ENCODE data around the gene NPLOC4. TPM values are rescaled to one million over a fixed set of nuclear protein-coding genes. Genes with fewer than 3 reads are reported as not detected.

Gene NPLOC4
- total and polyA plus RNA-seq, 12 donors: 41.7 to 140 (median 80.3) TPM

DNA sequence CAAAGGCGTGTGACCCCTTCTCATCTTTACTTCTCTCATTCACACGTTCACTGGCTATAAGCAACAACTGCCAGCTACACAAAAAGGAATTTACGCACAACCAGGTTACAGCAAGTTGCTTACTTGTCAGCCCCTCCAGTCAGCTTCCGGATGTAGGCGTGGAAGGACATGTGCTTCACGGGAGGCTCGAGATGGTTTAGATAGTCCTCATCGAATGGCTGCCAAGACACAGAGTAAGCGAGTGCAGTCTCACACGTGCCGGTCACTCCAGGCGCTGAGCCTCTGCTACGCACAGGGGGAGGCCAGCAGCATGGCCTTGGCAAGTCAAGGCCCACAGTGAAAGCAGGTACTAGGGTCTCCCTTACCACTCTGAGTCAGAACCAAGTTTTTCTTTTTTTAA, 28.3 kb downstream of the NPLOC4 start:
- WGBS, 4 donors: 87 to 92% (median 90%) methylated on average over 13 of the region's 13 CpGs
- Histone ChIP-seq H3K9me3 (replicated peaks in 1 of 3) (no peaks in the 10 kb centered on the region), H3K4me1 (replicated peaks in 1 of 2) (peaks cover 3 to 17% of the 10 kb centered on the region in 2 donors), H3K4me3 (no peak overlapping the region), H3K27ac (peak overlapping the region in 1 of 5 donors; percentile 17), H3K36me3 (replicated peaks in 1 of 2) (peaks cover 0 to 83% of the 10 kb centered on the region in 2 donors), H3K27me3 (no peaks in the 10 kb centered on the region)
- TF ChIP-seq, protein P1, sequence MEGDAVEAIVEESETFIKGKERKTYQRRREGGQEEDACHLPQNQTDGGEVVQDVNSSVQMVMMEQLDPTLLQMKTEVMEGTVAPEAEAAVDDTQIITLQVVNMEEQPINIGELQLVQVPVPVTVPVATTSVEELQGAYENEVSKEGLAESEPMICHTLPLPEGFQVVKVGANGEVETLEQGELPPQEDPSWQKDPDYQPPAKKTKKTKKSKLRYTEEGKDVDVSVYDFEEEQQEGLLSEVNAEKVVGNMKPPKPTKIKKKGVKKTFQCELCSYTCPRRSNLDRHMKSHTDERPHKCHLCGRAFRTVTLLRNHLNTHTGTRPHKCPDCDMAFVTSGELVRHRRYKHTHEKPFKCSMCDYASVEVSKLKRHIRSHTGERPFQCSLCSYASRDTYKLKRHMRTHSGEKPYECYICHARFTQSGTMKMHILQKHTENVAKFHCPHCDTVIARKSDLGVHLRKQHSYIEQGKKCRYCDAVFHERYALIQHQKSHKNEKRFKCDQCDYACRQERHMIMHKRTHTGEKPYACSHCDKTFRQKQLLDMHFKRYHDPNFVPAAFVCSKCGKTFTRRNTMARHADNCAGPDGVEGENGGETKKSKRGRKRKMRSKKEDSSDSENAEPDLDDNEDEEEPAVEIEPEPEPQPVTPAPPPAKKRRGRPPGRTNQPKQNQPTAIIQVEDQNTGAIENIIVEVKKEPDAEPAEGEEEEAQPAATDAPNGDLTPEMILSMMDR (IDR thresholded peaks at IDR 0.05): no peak
- no peak for TF ChIP-seq POLR2A (IDR thresholded peaks at IDR 0.05)
- intact Hi-C loops (cut with DNase I): loop anchor here (10.0 kb wide), 1 partner anchor 94 kb away; the partner anchor contains the start of gene ACTG1 (in 2 of the 2)
- no peak for DNase-seq

DNA sequence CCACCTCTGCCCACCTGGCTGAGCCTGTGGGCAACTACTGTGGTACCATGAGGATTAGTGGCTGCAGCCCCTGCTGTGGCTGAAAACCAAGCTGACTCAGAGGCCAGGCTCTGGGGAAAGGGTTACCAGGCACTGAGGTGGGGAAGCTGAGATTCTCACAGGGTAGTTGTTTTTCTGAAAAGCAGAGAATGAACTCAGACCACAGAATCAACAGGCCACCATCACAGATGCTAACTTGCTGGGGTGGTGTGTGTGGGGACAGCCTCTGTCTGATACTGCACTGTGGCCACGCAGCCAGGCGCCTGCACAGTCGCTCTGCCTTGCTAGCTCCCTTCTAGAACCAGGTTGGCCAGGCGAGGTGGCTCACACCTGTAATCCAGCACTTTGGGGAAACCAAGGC, 28.8 kb downstream of the NPLOC4 start:
- no peak overlapping the region for H3K4me3 ChIP-seq
- H3K4me1 ChIP-seq (replicated peaks in 1 of 2): peaks cover 3 to 16% of the 10 kb centered on the region in 2 donors
- H3K9me3 ChIP-seq (replicated peaks in 1 of 3): no peaks in the 10 kb centered on the region
- peaks cover 0 to 83% of the 10 kb centered on the region in 2 donors for H3K36me3 ChIP-seq (replicated peaks in 1 of 2)
- intact Hi-C loops (cut with DNase I): loop anchor here (10.0 kb wide), 1 partner anchor 93 kb away; the partner anchor contains the start of gene ACTG1 (in 2 of the 2)
- H3K27ac ChIP-seq: no peak overlapping the region
- TF ChIP-seq POLR2A (IDR thresholded peaks at IDR 0.05): no peak
- TF ChIP-seq, protein P1 (IDR thresholded peaks at IDR 0.05): no peak
- WGBS, 4 donors: 92 to 100% (median 96%) methylated on average over 4 of the region's 4 CpGs
- no peak for DNase-seq
- no peaks in the 10 kb centered on the region for H3K27me3 ChIP-seq

DNA sequence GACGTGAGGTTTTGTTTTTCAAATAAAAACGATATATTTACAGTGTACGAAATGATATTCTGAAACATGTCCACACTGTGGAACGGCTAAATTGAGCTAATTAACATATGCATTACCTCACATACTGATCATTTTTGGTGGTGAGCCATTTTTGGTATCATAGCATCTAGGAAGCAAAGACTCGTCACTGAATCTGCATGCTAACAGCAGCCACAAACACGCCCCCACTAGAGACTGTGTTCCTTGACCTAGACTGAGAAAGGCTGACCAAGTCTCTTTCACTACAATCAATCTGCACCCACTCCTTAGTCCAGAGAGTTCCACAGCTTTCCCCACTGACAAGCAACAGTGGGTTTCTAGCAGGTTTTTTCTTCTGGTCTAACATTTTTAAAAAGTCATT, 29.5 kb downstream of the NPLOC4 start:
- TF ChIP-seq POLR2A (IDR thresholded peaks at IDR 0.05): no peak
- TF ChIP-seq, protein P1 (IDR thresholded peaks at IDR 0.05): no peak
- Histone ChIP-seq H3K27me3 (no peaks in the 10 kb centered on the region), H3K4me3 (no peak overlapping the region), H3K4me1 (replicated peaks in 1 of 2) (peaks cover 3 to 16% of the 10 kb centered on the region in 2 donors), H3K9me3 (replicated peaks in 1 of 3) (no peaks in the 10 kb centered on the region), H3K36me3 (replicated peaks in 1 of 2) (peaks cover 0 to 79% of the 10 kb centered on the region in 2 donors), H3K27ac (no peak overlapping the region)
- WGBS, 4 donors: 83 to 85% (median 83%) methylated on average over 6 of the region's 6 CpGs
- DNase-seq: no peak
- intact Hi-C loops (cut with DNase I): loop anchor here (10.0 kb wide), 1 partner anchor 93 kb away; the partner anchor contains the start of gene ACTG1 (in 2 of the 2)

DNA sequence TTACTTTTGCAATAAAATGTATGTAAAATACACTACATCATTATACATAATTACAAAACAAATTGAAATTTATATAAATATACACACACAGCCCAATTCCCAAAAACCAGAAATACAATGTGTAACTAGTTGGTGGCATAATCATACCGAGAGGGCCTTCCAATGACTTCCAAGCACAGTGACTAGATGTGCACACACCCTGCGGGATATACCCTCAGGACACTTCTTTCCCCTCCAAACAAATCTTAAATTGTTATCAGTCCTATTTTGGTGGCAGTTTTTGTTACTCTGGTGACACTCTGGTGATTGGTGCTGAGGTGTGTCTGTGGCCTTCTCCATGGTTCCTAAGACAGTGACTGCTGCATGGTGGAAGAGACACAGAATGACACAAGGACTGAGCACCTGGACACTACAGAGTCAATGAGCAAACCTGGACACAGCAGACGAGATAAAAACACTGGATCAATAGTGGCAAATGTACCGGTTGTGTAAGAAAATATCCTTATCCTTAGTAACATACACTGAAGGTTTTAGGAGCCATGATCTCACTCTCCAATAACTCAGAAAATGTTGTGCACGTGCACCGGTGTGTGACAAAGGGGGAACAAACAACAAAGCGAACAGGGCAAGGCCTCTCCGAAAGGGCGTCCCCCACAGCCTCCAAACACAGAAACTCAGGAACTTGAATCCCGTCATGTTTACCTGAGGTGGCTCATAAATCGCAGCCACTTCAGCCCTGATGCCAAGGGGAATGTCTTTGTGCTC, 32.9 kb downstream of the NPLOC4 start:
- 88 to 90% (median 89%) methylated on average over 11 of the region's 11 CpGs for WGBS, 4 donors
- no peak for DNase-seq
- H3K4me3 ChIP-seq: no peak overlapping the region
- no peak for TF ChIP-seq POLR2A (IDR thresholded peaks at IDR 0.05)
- TF ChIP-seq, protein P1 (IDR thresholded peaks at IDR 0.05): no peak
- intact Hi-C loops (cut with DNase I): loop anchor here (10.0 kb wide), 1 partner anchor 89 kb away; the partner anchor contains the start of gene ACTG1 (in 2 of the 2)
- H3K4me1 ChIP-seq (replicated peaks in 1 of 2): peaks cover 7 to 27% of the 10 kb centered on the region in 2 donors
- no peaks in the 10 kb centered on the region for H3K27me3 ChIP-seq
- no peaks in the 10 kb centered on the region for H3K9me3 ChIP-seq (replicated peaks in 1 of 3)
- H3K36me3 ChIP-seq (replicated peaks in 1 of 2): peaks cover 0 to 74% of the 10 kb centered on the region in 2 donors
- H3K27ac ChIP-seq: no peak overlapping the region
